Keratinocyte (primary cell): Measurements from ENCODE around the gene DIP2C.

Experiments used
- CTCF ChIP-seq, 3 experiments: IDR thresholded peaks in 1 of 3; conservative IDR thresholded peaks in 1 of 3; optimal IDR thresholded peaks in 1 of 3; 2 replicates in 2 of 3; 3 replicates in 1 of 3; pipeline versions ENCODE3 to v1.5.1; 2011; ENCODE audit warnings: low read length in 3 of 3, mild to moderate bottlenecking in 3 of 3, moderate library complexity in 2 of 3, control low read depth in 1 of 3, inconsistent platforms in 1 of 3; ENCODE audit not compliant: insufficient read depth in 2 of 3; ENCODE audit errors: extremely low read depth in 1 of 3
- EZH2 ChIP-seq: IDR thresholded peaks from one replicate; pipeline ENCODE4 v1.6.1; 2012; ENCODE audit warnings: inconsistent platforms, mild to moderate bottlenecking, low read length, moderate library complexity

GRCh38 chr10:722281-723060 is 33.0 kb upstream of the DIP2C start:
- TF ChIP-seq CTCF (optimal IDR thresholded peaks at IDR 0.05 in 1 of 3, IDR thresholded peaks at IDR 0.05 in 1 of 3, conservative IDR thresholded peaks at IDR 0.05 in 1 of 3; ENCODE audit: extremely low read depth in 1 of 3, insufficient read depth in 2 of 3, low read length in 3 of 3) = no peak
- no peak for TF ChIP-seq EZH2
